HL-60 (cell line): ENCODE measurements around the gene L3MBTL3.

Experiments used
- CTCF ChIP-seq: IDR thresholded peaks from one replicate; pipeline ENCODE4 v1.5.1; 2011; ENCODE audit warnings: low read length, control low read depth, inconsistent platforms; ENCODE audit not compliant: insufficient read depth
- GABPA ChIP-seq: IDR thresholded peaks from 2 replicates; pipeline ENCODE4 v1.6.1; 2012; ENCODE audit warnings: low read depth
- POLR2AphosphoS5 ChIP-seq: IDR thresholded peaks from 2 replicates; pipeline ENCODE4 v1.6.1; 2012; ENCODE audit warnings: low read depth
- REST ChIP-seq: IDR thresholded peaks from 2 replicates; pipeline ENCODE4 v1.6.1; 2012; ENCODE audit warnings: low read depth; ENCODE audit not compliant: insufficient replicate concordance

GRCh38 chr6:130070792-130071191, 52.4 kb downstream of the L3MBTL3 start:
- no peak for TF ChIP-seq CTCF
- TF ChIP-seq GABPA = no peak
- no peak for TF ChIP-seq POLR2AphosphoS5
- TF ChIP-seq REST = no peak
